Neural cell (in vitro differentiated cells): ENCODE measurements around the gene QSER1. TPM values are rescaled to one million over a fixed set of nuclear protein-coding genes. Genes with fewer than 3 reads are reported as not detected.

ENCODE experiments used
- H2AFZ ChIP-seq: fragments of 200-600, 300-800 bp; sonication (generic), shearing (Covaris generic); 2 replicates; pipeline ENCODE4 v1.6.0; 2014; ENCODE audit warnings: low read depth, mild to moderate bottlenecking, antibody characterized with exemption, low read length, moderate library complexity
- H3F3A ChIP-seq: fragments of 200-600 bp; shearing (Covaris generic); 2 replicates; pipeline ENCODE4 v1.6.1; 2016; ENCODE audit warnings: mild to moderate bottlenecking, moderate library complexity, mixed read lengths, antibody characterized with exemption, low read length; ENCODE audit not compliant: insufficient read depth, poor library complexity, severe bottlenecking
- H3K27ac ChIP-seq: fragments of 200-600, 300-800 bp; sonication (generic), shearing (Covaris generic); 2 replicates; pipeline ENCODE4 v1.5.1; 2014; ENCODE audit warnings: mild to moderate bottlenecking, low read length, moderate library complexity
- H3K27me3 ChIP-seq: fragments of 300-800, 200-600 bp; sonication (generic), shearing (Covaris generic); 2 replicates; pipeline ENCODE4 v1.6.0; 2014; ENCODE audit warnings: mild to moderate bottlenecking, low read depth, low read length, moderate library complexity; ENCODE audit not compliant: insufficient read depth
- H3K36me3 ChIP-seq: fragments of 300-800, 200-600 bp; sonication (generic), shearing (Covaris generic); 2 replicates; pipeline ENCODE4 v1.5.1; 2014; ENCODE audit warnings: mild to moderate bottlenecking, antibody characterized with exemption, low read length, moderate library complexity; ENCODE audit not compliant: insufficient read depth
- H3K4me2 ChIP-seq: fragments of 300-800, 200-600 bp; sonication (generic), shearing (Covaris generic); 2 replicates; pipeline ENCODE4 v1.6.0; 2014; ENCODE audit warnings: mild to moderate bottlenecking, low read length
- H3K4me3 ChIP-seq: fragments of 300-800, 200-600 bp; sonication (generic), shearing (Covaris generic); 2 replicates; pipeline ENCODE4 v1.5.1; 2014; ENCODE audit warnings: mild to moderate bottlenecking, low read length, moderate library complexity
- H3K79me2 ChIP-seq: fragments of 200-600 bp; shearing (Covaris generic); replicated peaks from 2 replicates; pipeline ENCODE4 v1.6.0; 2014; ENCODE audit warnings: mild to moderate bottlenecking, low read length, moderate library complexity; ENCODE audit not compliant: insufficient read depth
- H3K9ac ChIP-seq: fragments of 300-800, 200-600 bp; sonication (generic), shearing (Covaris generic); 2 replicates; pipeline ENCODE4 v1.6.1; 2016; ENCODE audit warnings: mild to moderate bottlenecking, low read length, mixed read lengths
- H3K9me2 ChIP-seq: fragments of 200-600 bp; shearing (Covaris generic); 2 replicates; pipeline ENCODE4 v1.6.1; 2016; ENCODE audit warnings: mild to moderate bottlenecking, low read length, mixed read lengths; ENCODE audit not compliant: insufficient read depth
- H3K9me3 ChIP-seq: fragments of 200-600, 300-800 bp; sonication (generic), shearing (Covaris generic); 2 replicates; pipeline ENCODE4 v1.6.1; 2016; ENCODE audit warnings: mild to moderate bottlenecking, mixed run types, low read length, moderate library complexity, mixed read lengths
- H4K20me1 ChIP-seq: fragments of 200-600 bp; shearing (Covaris generic); 2 replicates; pipeline ENCODE4 v1.6.1; 2016; ENCODE audit warnings: mild to moderate bottlenecking, mixed run types; ENCODE audit not compliant: insufficient read depth
- CTCF ChIP-seq: fragments of 450-650 bp; IDR thresholded peaks from 2 replicates; pipeline ENCODE4 v1.5.1; 2014; ENCODE audit warnings: antibody characterized with exemption, mild to moderate bottlenecking, moderate library complexity; ENCODE audit not compliant: poor library complexity, severe bottlenecking
- EP300 ChIP-seq: fragments of 450-650 bp; conservative IDR thresholded peaks from 2 replicates; pipeline ENCODE4 v1.6.1; 2014; ENCODE audit warnings: antibody characterized with exemption, mild to moderate bottlenecking, moderate library complexity; ENCODE audit not compliant: poor library complexity, severe bottlenecking
- EZH2 ChIP-seq: fragments of 200-600, 300-800 bp; shearing (Covaris generic), sonication (generic); IDR thresholded peaks from 2 replicates; pipeline ENCODE4 v1.6.1; 2014; ENCODE audit warnings: antibody characterized with exemption, low read length, borderline replicate concordance, mild to moderate bottlenecking; ENCODE audit not compliant: insufficient read depth, poor library complexity, severe bottlenecking
- MXI1 ChIP-seq: fragments of 450-650 bp; conservative IDR thresholded peaks from 2 replicates; pipeline ENCODE4 v1.6.1; 2014; ENCODE audit warnings: antibody characterized with exemption, mild to moderate bottlenecking; ENCODE audit not compliant: poor library complexity, severe bottlenecking
- POLR2AphosphoS5 ChIP-seq: IDR thresholded peaks from 2 replicates; pipeline ENCODE4 v1.6.1; 2012
- RAD21 ChIP-seq: fragments of 450-650 bp; conservative IDR thresholded peaks from 2 replicates; pipeline ENCODE4 v1.6.1; 2014; ENCODE audit warnings: antibody characterized with exemption, mild to moderate bottlenecking, moderate library complexity
- REST ChIP-seq: IDR thresholded peaks from 2 replicates; pipeline ENCODE4 v1.6.1; 2012; ENCODE audit warnings: borderline replicate concordance
- SMC3 ChIP-seq: fragments of 450-650 bp; conservative IDR thresholded peaks from 2 replicates; pipeline ENCODE4 v1.6.1; 2014; ENCODE audit warnings: antibody characterized with exemption, mild to moderate bottlenecking, moderate library complexity; ENCODE audit not compliant: poor library complexity
- TAF1 ChIP-seq: IDR thresholded peaks from 2 replicates; pipeline ENCODE4 v1.6.1; 2012; ENCODE audit warnings: low read depth
- polyA plus RNA-seq: library from polyadenylated mRNA; depleted of rRNA; stranded (reverse); fragments of >200 nt; gene quantifications from 2 replicates; pipeline ENCODE4 v1.2.3, GENCODE V29; 2014

QSER1 gene
- polyA plus RNA-seq, 1 donor from 2014 or later: 18.1 TPM

DNA sequence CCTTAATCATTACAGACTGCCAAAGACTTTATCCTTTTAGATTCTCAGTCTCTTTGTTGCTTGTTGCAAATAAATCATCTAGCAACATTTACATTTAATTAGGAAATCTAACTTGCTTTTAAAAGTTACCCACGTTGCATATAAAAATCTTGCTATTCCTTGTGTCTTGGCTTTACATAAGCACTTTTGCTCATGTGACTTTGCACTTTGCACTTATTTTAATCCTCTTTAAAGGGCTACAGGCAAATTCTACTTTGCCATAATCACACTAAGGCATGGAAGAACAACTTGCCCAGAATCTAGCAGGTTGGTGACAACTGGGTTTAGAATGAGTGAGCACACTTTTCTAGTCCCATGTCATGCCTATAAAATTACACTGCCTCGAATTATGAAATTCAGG lies 37.0 kb upstream of the QSER1 start:
- Histone ChIP-seq H3K79me2 (no peaks in the 10 kb centered on the region), H3K4me2 (no peak overlapping the region), H4K20me1 (no peaks in the 10 kb centered on the region), H3K27me3 (no peaks in the 10 kb centered on the region), H3K9ac (no peak overlapping the region), H2AFZ (no peak overlapping the region), H3K36me3 (no peaks in the 10 kb centered on the region), H3K27ac (no peak overlapping the region), H3K9me2 (no peaks in the 10 kb centered on the region), H3F3A (no peaks in the 10 kb centered on the region), H3K4me3 (no peak overlapping the region), H3K9me3 (no peaks in the 10 kb centered on the region)
- no peak for TF ChIP-seq POLR2AphosphoS5
- no peak for TF ChIP-seq REST
- TF ChIP-seq TAF1: no peak
- no peak for TF ChIP-seq EP300
- TF ChIP-seq RAD21: no peak
- no peak for TF ChIP-seq EZH2
- TF ChIP-seq MXI1: no peak
- TF ChIP-seq CTCF: no peak
- no peak for TF ChIP-seq SMC3

GRCh38 chr11:32858731-32859130 lies 33.9 kb upstream of the QSER1 start:
- Histone ChIP-seq H3K27ac (no peak overlapping the region), H3F3A (no peaks in the 10 kb centered on the region), H2AFZ (no peak overlapping the region), H3K36me3 (no peaks in the 10 kb centered on the region), H3K9ac (no peak overlapping the region), H3K9me3 (no peaks in the 10 kb centered on the region), H3K9me2 (no peaks in the 10 kb centered on the region), H3K79me2 (no peaks in the 10 kb centered on the region), H3K4me2 (no peak overlapping the region), H3K27me3 (no peaks in the 10 kb centered on the region), H3K4me3 (no peak overlapping the region), H4K20me1 (no peaks in the 10 kb centered on the region)
- no peak for TF ChIP-seq MXI1

- no peak overlapping the region for H3K4me3 ChIP-seq
- no peaks in the 10 kb centered on the region for H3F3A ChIP-seq
- TF ChIP-seq RAD21 (no peak), TAF1 (no peak), POLR2AphosphoS5 (no peak), SMC3 (no peak), REST (no peak)
- no peaks in the 10 kb centered on the region for H3K9me3 ChIP-seq
- H2AFZ ChIP-seq: no peak overlapping the region
- H3K9ac ChIP-seq: no peak overlapping the region
- H3K9me2 ChIP-seq: no peaks in the 10 kb centered on the region
- H3K4me2 ChIP-seq: no peak overlapping the region
- H3K79me2 ChIP-seq: no peaks in the 10 kb centered on the region
- no peaks in the 10 kb centered on the region for H4K20me1 ChIP-seq
- H3K27ac ChIP-seq: no peak overlapping the region
- H3K27me3 ChIP-seq: no peaks in the 10 kb centered on the region
- H3K36me3 ChIP-seq: no peaks in the 10 kb centered on the region
Observed at GRCh38 chr11:32861850-32862577, 30.6 kb upstream of the QSER1 start.
